Fibroblast of skin of scalp (primary cell): ENCODE data around the gene TMEM132E. TPM values are rescaled to one million over a fixed set of nuclear protein-coding genes. Genes with fewer than 3 reads are reported as not detected.
A peak's percentile ranks its signal among the peaks of the same experiment; 100 is the strongest.
"Not testable (repeated sequence)": the region's sequence is repeated elsewhere in the genome, so short reads cannot be mapped to it uniquely, and the experiment has no call there.

Experiments used
- DNase-seq: peaks from one replicate; pipeline ENCODE4 v3.0.0-alpha.2; 2013
- polyA plus RNA-seq, 2 experiments: library from polyadenylated mRNA; unstranded; fragments of 120-200 nt; gene quantifications; one replicate each; pipeline ENCODE4 v1.2.1, GENCODE V29; 2013; ENCODE audit not compliant: insufficient read length in 2 of 2

Gene TMEM132E, protein sequence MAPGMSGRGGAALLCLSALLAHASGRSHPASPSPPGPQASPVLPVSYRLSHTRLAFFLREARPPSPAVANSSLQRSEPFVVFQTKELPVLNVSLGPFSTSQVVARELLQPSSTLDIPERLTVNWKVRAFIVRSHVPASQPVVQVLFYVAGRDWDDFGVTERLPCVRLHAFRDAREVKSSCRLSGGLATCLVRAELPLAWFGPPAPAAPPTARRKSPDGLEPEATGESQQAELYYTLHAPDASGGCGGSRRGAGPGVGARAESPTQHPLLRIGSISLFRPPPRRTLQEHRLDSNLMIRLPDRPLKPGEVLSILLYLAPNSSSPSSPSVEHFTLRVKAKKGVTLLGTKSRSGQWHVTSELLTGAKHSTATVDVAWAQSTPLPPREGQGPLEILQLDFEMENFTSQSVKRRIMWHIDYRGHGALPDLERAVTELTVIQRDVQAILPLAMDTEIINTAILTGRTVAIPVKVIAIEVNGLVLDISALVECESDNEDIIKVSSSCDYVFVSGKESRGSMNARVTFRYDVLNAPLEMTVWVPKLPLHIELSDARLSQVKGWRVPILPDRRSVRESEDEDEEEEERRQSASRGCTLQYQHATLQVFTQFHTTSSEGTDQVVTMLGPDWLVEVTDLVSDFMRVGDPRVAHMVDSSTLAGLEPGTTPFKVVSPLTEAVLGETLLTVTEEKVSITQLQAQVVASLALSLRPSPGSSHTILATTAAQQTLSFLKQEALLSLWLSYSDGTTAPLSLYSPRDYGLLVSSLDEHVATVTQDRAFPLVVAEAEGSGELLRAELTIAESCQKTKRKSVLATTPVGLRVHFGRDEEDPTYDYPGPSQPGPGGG (N-terminal part only)
- not detected for polyA plus RNA-seq (2013, experiment 1 of 2; ENCODE audit: insufficient read length)
- polyA plus RNA-seq (2013, experiment 2 of 2; ENCODE audit: insufficient read length), result 0.11 TPM

GRCh38 chr17:34579017-34579946 is at the start of gene TMEM132E:
Gene TMEM132E, plus strand, starts transcription at chr17:34579582. Its CDS starts 1,495 bp downstream, at chr17:34581077.
- peak; percentile 19 for DNase-seq

DNA sequence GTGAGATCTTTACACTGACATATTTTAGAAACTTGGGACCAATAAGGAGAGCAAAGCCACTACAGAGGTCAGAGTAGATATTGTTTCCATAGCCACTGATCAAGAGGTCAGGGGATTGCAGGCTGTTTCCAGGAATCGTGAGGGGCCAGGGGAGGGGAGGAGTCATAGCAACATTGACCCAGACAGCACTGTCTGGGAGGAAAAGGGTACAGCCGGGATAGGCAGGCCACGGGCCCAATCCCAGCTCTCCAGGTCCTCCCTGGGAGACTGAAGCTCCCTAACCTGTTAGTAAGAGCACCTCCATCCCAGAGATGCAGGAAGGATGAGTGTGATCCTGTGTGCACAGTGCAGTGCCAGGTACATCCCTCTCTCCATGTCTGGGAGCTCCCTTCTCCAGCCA is 48.5 kb upstream of the TMEM132E start:
- DNase-seq, result no peak

GRCh38 chr17:34532281-34533065 is 46.9 kb upstream of the TMEM132E start:
- no peak for DNase-seq

- no peak for DNase-seq
These were observed 45.4 kb upstream of the TMEM132E start for GRCh38 chr17:34533806-34534527.

- DNase-seq, result no peak
These were observed 41.9 kb upstream of the TMEM132E start for GRCh38 chr17:34537445-34537844.

DNA sequence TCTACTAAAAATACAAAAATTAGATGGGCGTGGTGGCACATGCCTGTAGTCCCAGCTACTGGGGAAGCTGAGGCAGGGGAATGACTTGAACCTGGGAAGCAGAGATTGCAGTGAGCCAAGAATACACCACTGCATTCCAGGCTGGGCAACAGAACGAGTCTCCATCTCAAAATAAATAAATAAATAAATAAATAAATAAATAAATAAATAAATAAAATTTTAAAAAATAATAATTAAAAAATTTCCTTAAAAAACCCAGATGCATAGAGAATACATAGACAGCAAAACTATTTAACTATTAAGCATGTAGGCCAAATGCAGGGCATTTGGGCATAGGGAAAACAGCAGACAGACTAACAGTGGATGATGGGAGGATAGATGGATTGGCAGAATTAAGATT is 40.8 kb upstream of the TMEM132E start:
- not testable (repeated sequence) for DNase-seq

- no peak for DNase-seq
These were observed 39.5 kb upstream of the TMEM132E start for GRCh38 chr17:34539881-34540280.

DNA sequence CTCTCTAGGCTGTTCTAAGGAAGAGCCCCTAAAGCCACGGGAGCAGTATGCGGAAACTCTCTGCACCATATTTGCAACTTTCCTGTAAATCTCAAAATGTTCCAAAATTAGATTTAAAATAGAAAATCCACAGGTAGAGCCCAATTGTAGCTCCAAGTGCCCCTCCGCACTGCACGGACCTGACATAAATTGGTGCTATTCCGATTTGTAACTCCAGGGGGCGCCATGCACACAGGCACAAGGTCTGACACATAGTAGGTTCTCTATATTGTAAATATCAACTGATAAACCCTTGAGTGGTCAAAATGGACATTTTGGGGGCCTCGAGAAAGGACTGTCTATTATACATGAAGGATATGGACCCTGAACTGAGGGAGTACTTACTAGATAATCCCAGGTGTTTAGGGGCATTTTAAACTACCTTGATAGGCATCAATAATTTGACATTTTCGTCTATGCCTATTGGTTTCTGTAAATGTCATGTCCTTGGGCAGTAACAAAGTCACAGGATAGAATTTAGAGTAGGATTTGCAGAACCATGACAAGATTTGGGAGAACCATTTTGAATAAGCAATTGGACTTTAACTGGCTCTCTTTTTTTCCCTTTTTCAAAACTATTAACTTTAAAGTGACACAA is 36.6 kb upstream of the TMEM132E start:
- peak; percentile 18 for DNase-seq

- no peak for DNase-seq
These were observed 31.8 kb upstream of the TMEM132E start for GRCh38 chr17:34547453-34548063.

- no peak for DNase-seq
These were observed 29.4 kb upstream of the TMEM132E start for GRCh38 chr17:34549966-34550365.

- no peak for DNase-seq
These were observed 25.5 kb upstream of the TMEM132E start for GRCh38 chr17:34553907-34554306.

DNA sequence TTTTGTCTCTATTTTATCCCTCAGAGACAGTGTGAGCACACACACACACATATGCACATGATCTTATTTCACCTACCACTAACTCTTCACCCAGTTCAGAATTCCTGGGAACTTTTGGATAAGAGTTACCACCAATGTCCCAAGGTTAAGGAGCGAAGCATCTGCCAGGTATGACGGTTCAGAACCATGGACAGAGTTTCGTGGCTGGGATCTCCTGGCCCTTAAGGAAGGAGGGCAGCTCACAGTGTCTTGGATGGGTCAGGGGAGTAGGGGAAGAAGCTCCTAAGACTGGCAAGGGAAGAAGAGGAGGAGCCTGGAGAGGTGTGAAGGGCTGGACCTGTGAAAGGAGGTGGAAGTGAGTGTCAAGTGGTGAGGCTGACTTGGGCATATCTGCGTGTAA is 23.0 kb upstream of the TMEM132E start:
- peak; percentile 18 for DNase-seq

DNA sequence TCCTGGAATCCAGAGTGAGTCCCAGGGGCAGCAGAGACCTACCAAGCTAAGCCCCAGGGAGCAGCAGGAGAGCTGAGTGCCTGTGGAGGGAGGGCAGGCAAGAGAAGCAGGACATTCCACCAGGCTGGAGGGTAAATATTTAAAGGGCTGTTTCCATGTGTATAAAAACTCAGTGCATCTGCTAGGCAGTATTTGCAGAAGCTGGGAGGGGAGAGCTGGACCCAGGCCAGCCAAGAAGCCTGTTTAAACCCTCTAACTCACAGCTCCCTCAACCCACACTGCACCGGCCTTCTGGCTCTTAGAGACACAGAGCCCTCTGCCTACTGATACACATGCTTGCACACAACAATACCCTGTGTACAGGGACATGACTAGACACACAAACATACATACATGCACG is 22.5 kb upstream of the TMEM132E start:
- no peak for DNase-seq

DNA sequence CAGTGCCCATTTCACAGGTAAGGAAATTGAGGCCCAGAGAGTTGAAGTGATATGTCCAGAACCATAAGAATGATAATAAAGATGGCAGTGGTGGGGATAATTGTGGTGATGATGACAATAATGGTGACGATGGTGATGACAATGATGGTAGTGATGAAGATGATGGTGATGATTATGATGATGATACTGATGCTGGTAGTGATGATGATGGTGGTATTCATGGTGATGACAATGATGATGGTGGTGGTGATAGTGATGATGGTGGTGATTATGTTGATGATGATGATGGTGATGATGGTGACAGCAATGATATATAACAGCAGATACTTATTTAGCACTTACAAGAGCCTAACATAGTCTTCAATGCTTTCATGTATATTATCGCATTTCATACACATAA is 18.1 kb upstream of the TMEM132E start:
- DNase-seq, result no peak

- no peak for DNase-seq
These were observed 17.0 kb upstream of the TMEM132E start for GRCh38 chr17:34562387-34562786.

DNA sequence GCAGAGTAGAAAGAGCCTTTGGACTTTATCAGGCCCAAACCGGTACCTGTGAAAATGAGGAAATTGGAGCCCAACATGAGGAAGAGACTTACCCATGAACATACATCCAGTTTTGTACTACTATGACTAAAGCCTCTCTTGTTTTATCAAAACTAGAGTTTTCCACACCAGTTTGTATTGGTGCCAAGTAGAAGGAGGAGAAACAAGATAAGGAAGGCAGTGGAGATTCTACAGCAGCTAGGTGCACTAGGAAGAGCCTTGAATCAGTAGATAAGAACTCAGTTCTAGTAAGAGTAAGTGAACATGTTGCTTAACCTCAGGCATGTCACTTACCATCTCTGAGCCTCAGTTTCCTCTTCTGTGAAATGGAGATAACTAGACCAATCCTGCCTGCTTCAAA is 13.7 kb upstream of the TMEM132E start:
- no peak for DNase-seq

DNA sequence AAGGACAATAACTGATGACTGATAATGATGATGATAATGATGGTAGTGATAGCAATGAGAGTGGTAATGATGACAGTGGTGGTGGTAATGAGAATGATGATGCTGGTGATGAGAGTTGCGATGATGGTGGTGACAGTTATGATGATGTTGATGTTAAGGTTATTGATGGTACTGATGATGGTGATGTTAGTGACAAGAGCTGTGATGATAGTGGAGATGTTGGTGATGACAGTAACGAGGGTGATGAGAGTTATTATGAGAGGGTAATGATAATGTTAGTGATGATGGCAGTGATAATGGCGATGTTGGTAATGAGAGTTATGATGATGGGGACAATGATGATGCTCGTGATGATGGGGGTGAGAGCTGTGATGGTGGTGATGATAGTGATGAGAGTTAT is 13.2 kb upstream of the TMEM132E start:
- no peak for DNase-seq

DNA sequence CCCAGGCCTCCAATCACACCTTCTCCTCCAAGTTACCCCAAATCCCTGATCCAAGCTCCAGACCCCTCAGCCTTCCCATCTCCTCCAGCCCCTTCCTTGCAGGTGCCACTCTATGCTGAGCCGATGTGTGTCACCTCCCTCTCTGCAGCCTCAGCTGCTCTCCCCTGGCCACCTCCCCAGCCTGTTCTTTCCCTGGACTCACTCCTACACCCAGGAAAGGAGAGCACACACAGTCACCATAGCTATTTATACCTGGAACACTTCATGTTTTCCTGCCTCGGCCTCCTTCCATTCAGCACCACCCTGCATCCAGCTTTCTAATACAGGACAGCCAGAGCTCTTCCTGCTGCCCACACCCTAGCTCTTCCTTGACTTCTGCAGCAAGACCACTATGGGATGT is 12.5 kb upstream of the TMEM132E start:
- DNase-seq, result no peak

- peak; percentile 19 for DNase-seq
These were observed 11.5 kb upstream of the TMEM132E start for GRCh38 chr17:34567691-34568465.
